GM12878 (cell line): ENCODE measurements around the gene MAP1S. TPM values are rescaled to one million over a fixed set of nuclear protein-coding genes. Genes with fewer than 3 reads are reported as not detected.

Source experiments
- BCL11A ChIP-seq: IDR thresholded peaks from 2 replicates; pipeline ENCODE4 v1.6.1; 2011; ENCODE audit warnings: low read depth, low read length
- CREB1 ChIP-seq: IDR thresholded peaks from 2 replicates; pipeline ENCODE4 v1.6.1; 2012; ENCODE audit warnings: low read depth, mild to moderate bottlenecking, inconsistent platforms
- ELK1 ChIP-seq: IDR thresholded peaks from 2 replicates; pipeline ENCODE4 v1.6.1; 2012; ENCODE audit warnings: low read depth, low read length, improper control_type of control experiment
- GATAD2B ChIP-seq: fragments of 450-650 bp; conservative IDR thresholded peaks from 2 replicates; pipeline ENCODE4 v1.6.1; 2017; ENCODE audit warnings: low read depth, mild to moderate bottlenecking, moderate library complexity
- IKZF2 ChIP-seq, 2 experiments: fragments of 450-650 bp; IDR thresholded peaks; 2 replicates each; pipeline ENCODE4 v1.6.1; 2017; ENCODE audit warnings: mild to moderate bottlenecking in 2 of 2, moderate library complexity in 2 of 2
- IRF4 ChIP-seq: IDR thresholded peaks from 2 replicates; pipeline ENCODE4 v1.6.1; 2011; ENCODE audit warnings: low read depth, low read length
- MLLT1 ChIP-seq: fragments of 450-650 bp; IDR thresholded peaks from 2 replicates; pipeline ENCODE4 v1.6.1; 2016; ENCODE audit warnings: mild to moderate bottlenecking
- MTA2 ChIP-seq: fragments of 450-650 bp; IDR thresholded peaks from 2 replicates; pipeline ENCODE4 v1.6.1; 2016; ENCODE audit warnings: low read depth, mild to moderate bottlenecking, moderate library complexity
- NFYA ChIP-seq: IDR thresholded peaks from 2 replicates; pipeline ENCODE4 v1.6.1; 2011; ENCODE audit warnings: low read depth, mild to moderate bottlenecking, low read length, improper control_type of control experiment, borderline replicate concordance
- NKRF ChIP-seq: fragments of 450-650 bp; conservative IDR thresholded peaks from 2 replicates; pipeline ENCODE4 v1.6.1; 2017; ENCODE audit warnings: mild to moderate bottlenecking, moderate library complexity
- PKNOX1 ChIP-seq: fragments of 450-650 bp; IDR thresholded peaks from 2 replicates; pipeline ENCODE4 v1.6.1; 2016; ENCODE audit warnings: mild to moderate bottlenecking
- POLR2AphosphoS5 ChIP-seq: IDR thresholded peaks from 2 replicates; pipeline ENCODE4 v1.6.1; 2011; ENCODE audit warnings: mild to moderate bottlenecking, low read length, inconsistent platforms
- RELA ChIP-seq: fragments of 450-650 bp; IDR thresholded peaks from 2 replicates; pipeline ENCODE4 v1.8.0; 2014; ENCODE audit warnings: borderline replicate concordance; ENCODE audit not compliant: partially characterized antibody
- RELB ChIP-seq: fragments of 450-650 bp; IDR thresholded peaks from 2 replicates; pipeline ENCODE4 v1.6.1; 2017; ENCODE audit warnings: low read depth, mild to moderate bottlenecking, moderate library complexity
- RUNX3 ChIP-seq: IDR thresholded peaks from 2 replicates; pipeline ENCODE4 v1.6.1; 2012; ENCODE audit warnings: low read length, inconsistent platforms
- SMAD5 ChIP-seq: IDR thresholded peaks from 2 replicates; pipeline ENCODE4 v1.6.1; 2016; ENCODE audit warnings: antibody characterized with exemption, low read depth
- ZNF217 ChIP-seq: fragments of 450-650 bp; IDR thresholded peaks from 2 replicates; pipeline ENCODE4 v1.6.1; 2017; ENCODE audit warnings: antibody characterized with exemption, mild to moderate bottlenecking
- ZNF687 ChIP-seq: fragments of 450-650 bp; IDR thresholded peaks from 2 replicates; pipeline ENCODE4 v1.6.1; 2017; ENCODE audit warnings: mild to moderate bottlenecking, moderate library complexity
- polyA plus RNA-seq, 11 experiments: library from polyadenylated mRNA; depleted of rRNA in 4 of 11; unstranded in 6 of 11; stranded (reverse) in 5 of 11; fragments of >200 nt; fragmentation: Nextera tagmentation in 4 of 11; fragmentation: Illumina TruSeq in 1 of 11; extraction: Ambion mirVana in 4 of 11; extraction: Trizol in 1 of 11; gene quantifications; 1 replicate in 1 of 11; 2 replicates in 10 of 11; pipeline versions ENCODE4 v1.2.1 to v1.2.3, GENCODE V29; 2011 to 2016; ENCODE audit warnings: inconsistent platforms in 2 of 11, missing spikeins in 2 of 11, low read depth in 1 of 11
- total RNA-seq, 4 experiments: library from RNA; depleted of rRNA in 3 of 4; stranded (reverse); fragments of >200 nt in 3 of 4; fragmentation: Illumina TruSeq in 1 of 4; extraction: Trizol in 1 of 4; gene quantifications; 2 replicates each; pipeline versions ENCODE4 v1.2.1 to v1.2.3, GENCODE V29; 2013 to 2021

MAP1S gene
- total and polyA plus RNA-seq, 10 of the 15 experiments (the other 5 are each of a cell fraction or from before 2014, with no cell fraction given) = 2.1 to 63.9 (median 15.0) TPM

- TF ChIP-seq NFYA (no peak), RELA (peak; percentile 29), NKRF (peak; percentile 51; the same call in 1 of the 2 replicates), GATAD2B (0 out of 2 replicates have a peak, but pooled peaks have one; percentile 35), ZNF217 (no peak), MLLT1 (no peak), BCL11A (no peak), ELK1 (peak; percentile 54; the same call in 1 of the 2 replicates), MTA2 (no peak), POLR2AphosphoS5 (peak; percentile 74; the same call in 1 of the 2 replicates), SMAD5 (0 out of 2 replicates have a peak, but pooled peaks have one; percentile 40), IRF4 (no peak), RUNX3 (peak; percentile 33; the same call in 1 of the 2 replicates), PKNOX1 (no peak), CREB1 (0 out of 2 replicates have a peak, but pooled peaks have one; percentile 16), ZNF687 (0 out of 2 replicates have a peak, but pooled peaks have one; percentile 23), IKZF2 (IDR thresholded peaks at IDR 0.05) (no peak), RELB (peak; percentile 69)
Measured at GRCh38 chr19:17718947-17719711, at the start of gene MAP1S (continued).
